Measurements from ENCODE around the gene PAPPA. TPM values are rescaled to one million over a fixed set of nuclear protein-coding genes. Genes with fewer than 3 reads are reported as not detected.

PAPPA gene
- total and polyA plus RNA-seq, 2 of the 8 experiments (the other 6 are each of a cell fraction or from before 2014, with no cell fraction given) = 0.18 to 0.63 TPM

DNA sequence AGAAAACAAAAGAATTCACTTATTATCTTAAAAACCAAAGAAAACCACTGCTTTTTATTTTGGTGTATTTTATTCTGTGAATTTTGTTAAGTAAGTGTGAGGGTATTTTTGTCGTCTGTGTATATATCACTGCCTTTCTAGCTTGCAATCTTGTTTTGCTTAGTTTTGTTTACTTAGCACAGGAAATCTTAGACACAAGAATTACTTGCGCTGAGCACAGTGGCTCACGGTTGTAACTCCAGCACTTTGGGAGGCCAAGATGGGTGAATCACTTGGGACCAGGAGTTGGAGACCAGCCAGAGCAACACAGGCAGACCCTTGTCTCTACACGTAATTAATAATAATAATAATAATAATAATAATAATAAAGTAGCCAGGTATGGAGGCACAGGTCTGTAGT lies 230.3 kb downstream of the PAPPA start:
- no peak overlapping the region for H2BK15ac ChIP-seq (ENCODE audit: low read length)
- no peak overlapping the region for H2BK12ac ChIP-seq (ENCODE audit: low read depth, low read length)
- no peak overlapping the region for H2BK20ac ChIP-seq (ENCODE audit: low read length)
- H3K23ac ChIP-seq (ENCODE audit: insufficient read length) = no peak overlapping the region
- no peak for FAIRE-seq
- H3K9ac ChIP-seq (replicated peaks in 1 of 4; ENCODE audit: extremely low read depth in 1 of 4, low read depth in 3 of 4, low read length in 3 of 4) = no peak overlapping the region; a peak in 1 of 7 replicates
- no peaks in the 10 kb centered on the region for H3K79me2 ChIP-seq (ENCODE audit: control insufficient read depth in 1 of 2, insufficient read depth in 2 of 2, low read length in 2 of 2)
- no peak overlapping the region for H2AFZ ChIP-seq (ENCODE audit: low read length)
- H4K8ac ChIP-seq (ENCODE audit: extremely low read depth, insufficient read depth, low read length) = no peak overlapping the region
- no peaks in the 10 kb centered on the region for H3K9me3 ChIP-seq (ENCODE audit: insufficient read depth in 2 of 2, low read depth in 1 of 2, low read length in 1 of 2)
- DNase-seq (ENCODE audit: low read depth in 1 of 2, low spot score in 2 of 2) = no peak
- H3K18ac ChIP-seq (ENCODE audit: extremely low read depth, low read length) = no peak overlapping the region
- CTCF ChIA-PET (ENCODE audit: partially characterized antibody) = no interaction called here
- 86% methylated on average over 4 of the region's 4 CpGs; no CpG with 5 or more reads in 1 of the 2 experiments for WGBS, 2 experiments (ENCODE audit: extremely low coverage in 1 of 2, insufficient coverage in 1 of 2, insufficient read length in 1 of 2, insufficient replicate concordance in 2 of 2, low coverage in 1 of 2, low lambda C conversion rate in 2 of 2, missing lambda C conversion rate in 1 of 2)
- no peak overlapping the region for H3K4ac ChIP-seq (replicated peaks; ENCODE audit: insufficient read length, low read depth, low read length)
- H3K79me1 ChIP-seq (ENCODE audit: low read depth, low read length) = no peaks in the 10 kb centered on the region
- no peak overlapping the region for H4K91ac ChIP-seq (replicated peaks; ENCODE audit: insufficient read length, low read length)
- H2AK5ac ChIP-seq (ENCODE audit: low read depth, low read length) = no peak overlapping the region
- H4K5ac ChIP-seq (ENCODE audit: insufficient read length, low read depth, low read length) = no peak overlapping the region
- POLR2A ChIA-PET (ENCODE audit: partially characterized antibody) = no interaction called here
- H3K4me1 ChIP-seq (replicated peaks in 1 of 4; ENCODE audit: control insufficient read depth in 3 of 4, insufficient read depth in 4 of 4, low read length in 3 of 4) = no peaks in the 10 kb centered on the region
- H3K4me2 ChIP-seq (ENCODE audit: insufficient read depth in 1 of 2, low read depth in 2 of 2, low read length in 2 of 2) = no peak overlapping the region
- no peaks in the 10 kb centered on the region for H3K23me2 ChIP-seq (ENCODE audit: low read depth, low read length)
- peaks cover 0 to 2% (median 0%) of the 10 kb centered on the region in 4 experiments; a peak in 1 of 8 replicates for H3K36me3 ChIP-seq (ENCODE audit: control insufficient read depth in 2 of 4, insufficient read depth in 4 of 4, low read length in 3 of 4)
- no peak overlapping the region for H3K27ac ChIP-seq (ENCODE audit: low read depth, low read length)
- no peaks in the 10 kb centered on the region for H3K27me3 ChIP-seq (replicated peaks in 1 of 4; ENCODE audit: control insufficient read depth in 3 of 4, extremely low read depth in 1 of 4, insufficient read depth in 3 of 4, low read length in 3 of 4)
- no peak overlapping the region for H2BK120ac ChIP-seq (replicated peaks; ENCODE audit: low read depth, low read length)
- H3K14ac ChIP-seq (ENCODE audit: insufficient read length) = no peak overlapping the region
- no peak overlapping the region for H3K4me3 ChIP-seq (ENCODE audit: extremely low read depth in 1 of 4, insufficient read depth in 2 of 4, low read depth in 3 of 4, low read length in 4 of 4)
- no peaks in the 10 kb centered on the region for H4K20me1 ChIP-seq (replicated peaks in 1 of 2; ENCODE audit: control insufficient read depth in 1 of 2, insufficient read depth in 2 of 2, low read length in 2 of 2)
- no peak overlapping the region for H2BK5ac ChIP-seq (ENCODE audit: low read depth, low read length)
- H3K56ac ChIP-seq (replicated peaks; ENCODE audit: insufficient read length, low read depth, low read length) = no peak overlapping the region
- TF ChIP-seq CHD1 (IDR thresholded peaks at IDR 0.05; ENCODE audit: low read depth, low read length) (no peak), NRF1 (IDR thresholded peaks at IDR 0.05; ENCODE audit: low read depth, low read length) (no peak), YY1 (IDR thresholded peaks at IDR 0.05; ENCODE audit: low read depth, low read length) (no peak), BRCA1 (IDR thresholded peaks at IDR 0.05; ENCODE audit: low read depth, low read length) (no peak), MAFK (IDR thresholded peaks at IDR 0.05; ENCODE audit: low read depth, low read length) (no peak), HDAC6 (IDR thresholded peaks at IDR 0.05; ENCODE audit: low read depth, low read length) (no peak), ATF2 (IDR thresholded peaks at IDR 0.05; ENCODE audit: low read length) (no peak), SP1 (IDR thresholded peaks at IDR 0.05; ENCODE audit: low read depth, low read length) (no peak), JUN (IDR thresholded peaks at IDR 0.05; ENCODE audit: low read depth, low read length) (no peak), RFX5 (IDR thresholded peaks at IDR 0.05; ENCODE audit: borderline replicate concordance, low read depth, low read length) (no peak), RNF2 (IDR thresholded peaks at IDR 0.05; ENCODE audit: borderline replicate concordance, low read depth, low read length, missing control alignments, poor library complexity, severe bottlenecking) (no peak)

Data from H1 (cell line).